Measurements from ENCODE around the gene KRTAP13-4.
A peak's percentile ranks its signal among the peaks of the same experiment; 100 is the strongest.

DNA sequence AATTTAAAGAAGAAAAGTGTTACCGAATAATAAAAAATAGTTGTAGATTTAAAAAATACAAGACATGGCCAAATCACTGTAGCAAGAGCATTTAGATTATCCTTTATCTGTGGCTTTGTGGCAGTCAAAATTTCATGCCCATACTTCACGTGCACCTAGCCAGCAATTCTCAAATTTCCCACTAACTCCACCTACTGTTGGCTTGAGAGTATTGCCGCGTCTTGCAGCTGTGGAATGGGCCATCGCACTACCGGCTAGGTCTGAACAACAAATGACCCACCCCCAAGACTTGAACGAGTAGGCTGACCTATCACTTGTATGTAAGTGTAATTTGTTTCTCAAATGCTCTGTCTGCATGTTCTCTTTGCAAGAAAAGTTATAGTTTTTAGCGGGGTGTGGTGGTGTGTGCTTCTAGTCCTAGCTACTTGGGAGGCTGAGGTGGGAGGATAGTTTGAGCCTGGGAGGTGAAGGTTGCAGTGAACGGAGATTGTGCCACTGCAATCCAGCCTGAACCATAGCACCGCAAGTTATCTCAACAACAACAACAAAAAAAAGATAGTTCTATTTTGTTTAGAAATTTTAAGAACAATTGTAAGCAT lies 4.1 kb downstream of the KRTAP13-4 start:
- TF ChIP-seq, protein P1, sequence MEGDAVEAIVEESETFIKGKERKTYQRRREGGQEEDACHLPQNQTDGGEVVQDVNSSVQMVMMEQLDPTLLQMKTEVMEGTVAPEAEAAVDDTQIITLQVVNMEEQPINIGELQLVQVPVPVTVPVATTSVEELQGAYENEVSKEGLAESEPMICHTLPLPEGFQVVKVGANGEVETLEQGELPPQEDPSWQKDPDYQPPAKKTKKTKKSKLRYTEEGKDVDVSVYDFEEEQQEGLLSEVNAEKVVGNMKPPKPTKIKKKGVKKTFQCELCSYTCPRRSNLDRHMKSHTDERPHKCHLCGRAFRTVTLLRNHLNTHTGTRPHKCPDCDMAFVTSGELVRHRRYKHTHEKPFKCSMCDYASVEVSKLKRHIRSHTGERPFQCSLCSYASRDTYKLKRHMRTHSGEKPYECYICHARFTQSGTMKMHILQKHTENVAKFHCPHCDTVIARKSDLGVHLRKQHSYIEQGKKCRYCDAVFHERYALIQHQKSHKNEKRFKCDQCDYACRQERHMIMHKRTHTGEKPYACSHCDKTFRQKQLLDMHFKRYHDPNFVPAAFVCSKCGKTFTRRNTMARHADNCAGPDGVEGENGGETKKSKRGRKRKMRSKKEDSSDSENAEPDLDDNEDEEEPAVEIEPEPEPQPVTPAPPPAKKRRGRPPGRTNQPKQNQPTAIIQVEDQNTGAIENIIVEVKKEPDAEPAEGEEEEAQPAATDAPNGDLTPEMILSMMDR (IDR thresholded peaks at IDR 0.05; ENCODE audit: low read length): peak; percentile 65
- TF ChIP-seq EZH2 (IDR thresholded peaks at IDR 0.05; ENCODE audit: borderline replicate concordance, low read length): no peak

All from OCI-LY1 (cell line).